ENCODE results near the gene HECTD4.

GRCh38 chr12:112112409-112113133, 269.7 kb downstream of the HECTD4 start:
- TF ChIP-seq POLR2A (IDR thresholded peaks at IDR 0.05; ENCODE audit: low read length): no peak
- no peak for TF ChIP-seq GATA1 (IDR thresholded peaks at IDR 0.05; ENCODE audit: low read depth, low read length)

Measured in erythroblast (primary cell).